HepG2 (cell line): Measurements from ENCODE around the gene MPZ. TPM values are rescaled to one million over a fixed set of nuclear protein-coding genes. Genes with fewer than 3 reads are reported as not detected.
"Not testable (repeated sequence)": the region's sequence is repeated elsewhere in the genome, so short reads cannot be mapped to it uniquely, and the experiment has no call there.

Source experiments
- ATAC-seq: fragments of 200-7000 bp; cut with Tn5 transposase; 3 replicates; pipeline ENCODE4 v1.9.1; 2020; ENCODE audit warnings: mild to moderate bottlenecking, moderate library complexity
- BruUV-seq: library from RNA; stranded (reverse); fragments of 400-500 nt; replicated peaks from 2 replicates; lab custom pipeline; 2021; lab: Mats Ljungman, UMichigan
- CTCF ChIA-PET: fragments of 300-600 bp; formaldehyde crosslinking; extraction: SDS; loops from one replicate; lab custom pipeline; 2021; ENCODE audit warnings: low total read pairs, inconsistent platforms, low intra/inter-chr PET ratio; lab: Yijun Ruan, JAX
- POLR2A ChIA-PET: fragments of 350-600 bp; sonication (Branson Sonifier 250); formaldehyde crosslinking; loops from one replicate; lab custom pipeline; 2020; ENCODE audit warnings: antibody characterized with exemption, inconsistent platforms; lab: Yijun Ruan, JAX
- DNase-seq: peaks from one replicate; pipeline ENCODE4 v3.0.0-alpha.2; 2015; ENCODE audit warnings: low spot score
- FAIRE-seq: peaks from 3 replicates; lab custom pipeline; 2011; peaks lifted over from hg19 to GRCh38; lab: Jason Lieb, UNC
- H2AFZ ChIP-seq: one replicate; pipeline ENCODE4 v1.6.1; 2011; ENCODE audit warnings: low read length, inconsistent platforms
- H3K27ac ChIP-seq: fragments of 300-600 bp; 3 replicates; pipeline ENCODE4 v1.8.0; 2011; ENCODE audit warnings: mixed run types, mild to moderate bottlenecking, mixed read lengths, low read length, inconsistent platforms; ENCODE audit not compliant: insufficient read depth; ENCODE audit errors: extremely low read length
- H3K27me3 ChIP-seq, 2 experiments: fragments of 200-600 bp in 1 of 2; 2 replicates in 1 of 2; 3 replicates in 1 of 2; pipeline versions ENCODE4 v1.6.0 to v1.8.0; 2011; ENCODE audit warnings: low read length in 2 of 2, mild to moderate bottlenecking in 2 of 2, moderate library complexity in 2 of 2, inconsistent platforms in 1 of 2; ENCODE audit not compliant: insufficient read depth in 2 of 2, control insufficient read depth in 1 of 2
- H3K36me3 ChIP-seq, 2 experiments: fragments of 200-600 bp in 1 of 2; replicated peaks in 1 of 2; 2 replicates in 1 of 2; 3 replicates in 1 of 2; pipeline versions ENCODE4 v1.5.1 to v1.8.0; 2011; ENCODE audit warnings: low read length in 2 of 2, inconsistent platforms in 1 of 2; ENCODE audit not compliant: insufficient read depth in 2 of 2, control insufficient read depth in 1 of 2
- H3K4me1 ChIP-seq: 2 replicates; pipeline ENCODE4 v1.5.1; 2012; ENCODE audit warnings: low read length, inconsistent platforms; ENCODE audit not compliant: insufficient read depth
- H3K4me2 ChIP-seq: 2 replicates; pipeline ENCODE4 v1.6.0; 2011; ENCODE audit warnings: low read depth, low read length, inconsistent platforms
- H3K4me3 ChIP-seq, 3 experiments: fragments of 200-600 bp in 1 of 3; sonication (generic), shearing (Covaris generic) in 1 of 3; replicated peaks in 1 of 3; 2 replicates each; pipeline ENCODE4 v1.5.1; 2011 to 2016; ENCODE audit warnings: low read length in 3 of 3, inconsistent platforms in 2 of 3, low read depth in 2 of 3, mild to moderate bottlenecking in 2 of 3, control low read depth in 1 of 3, mixed read lengths in 1 of 3; ENCODE audit not compliant: insufficient read depth in 1 of 3
- H3K79me2 ChIP-seq: one replicate; pipeline ENCODE4 v1.6.1; 2011; ENCODE audit warnings: low read length, inconsistent platforms; ENCODE audit not compliant: insufficient read depth
- H3K9ac ChIP-seq: 2 replicates; pipeline ENCODE4 v1.6.0; 2011; ENCODE audit warnings: mild to moderate bottlenecking, low read depth, low read length, inconsistent platforms; ENCODE audit not compliant: insufficient read depth
- H3K9me3 ChIP-seq: 2 replicates; pipeline ENCODE4 v1.5.1; 2012; ENCODE audit warnings: mild to moderate bottlenecking, low read length
- H4K20me1 ChIP-seq: 2 replicates; pipeline ENCODE4 v1.6.0; 2011; ENCODE audit warnings: inconsistent platforms, mild to moderate bottlenecking, low read length, moderate library complexity; ENCODE audit not compliant: insufficient read depth
- GABPB1 ChIP-seq: IDR thresholded peaks from 2 replicates; pipeline ENCODE4 v1.6.1; 2016; ENCODE audit warnings: mild to moderate bottlenecking, missing genetic modification reagents, moderate library complexity, missing compliant biosample characterization
- HNRNPLL ChIP-seq: fragments of 200-400 bp; formaldehyde crosslinking; IDR thresholded peaks from 2 replicates; pipeline ENCODE4 v1.6.1; 2017; ENCODE audit warnings: mild to moderate bottlenecking, low read depth, low read length; ENCODE audit not compliant: poor library complexity, severe bottlenecking
- NFYB ChIP-seq: sonication (generic); formaldehyde crosslinking; IDR thresholded peaks from 2 replicates; pipeline ENCODE4 v1.4.0; 2020; ENCODE audit warnings: missing genetic modification reagents
- PBX2 ChIP-seq: IDR thresholded peaks from 2 replicates; pipeline ENCODE4 v1.6.1; 2016; ENCODE audit warnings: control low read depth
- SP2 ChIP-seq: sonication (generic); formaldehyde crosslinking; IDR thresholded peaks from 2 replicates; pipeline ENCODE4 v1.5.1; 2020; ENCODE audit warnings: mild to moderate bottlenecking, missing genetic modification reagents
- ZMYM4 ChIP-seq: sonication (generic); formaldehyde crosslinking; IDR thresholded peaks from 2 replicates; pipeline ENCODE4 v1.8.1; 2023; ENCODE audit warnings: mild to moderate bottlenecking, missing genetic modification reagents
- WGBS: methylation state at CpG from one replicate; pipeline ENCODE4 v1.1.6; 2017; ENCODE audit warnings: low lambda C conversion rate; 5-methylcytosine and 5-hydroxymethylcytosine counted together
- in situ Hi-C: cut with HindIII; loops from 2 replicates; pipeline ENCODE4 v1.10.0; 2017; ENCODE audit warnings: low pct_unique_long_range_greater_than_20kb; ENCODE audit not compliant: extremely low pct_ligation_motif_present
- intact Hi-C: fragments of 100-400 bp; cut with micrococcal nuclease; formaldehyde crosslinking; loops from one replicate; pipeline ENCODE4 v1.10.0; 2022; ENCODE audit not compliant: unreplicated experiment
- polyA plus RNA-seq, 8 experiments: library from polyadenylated mRNA; depleted of rRNA in 3 of 8; stranded (reverse) in 7 of 8; unstranded in 1 of 8; fragments of >200 nt; fragmentation: Illumina TruSeq in 4 of 8; extraction: Trizol in 4 of 8; gene quantifications; 2 replicates each; pipeline versions ENCODE4 v1.2.1 to v1.2.3, GENCODE V29; 2011 to 2016; ENCODE audit warnings: low read depth in 4 of 8, missing spikeins in 1 of 8, mixed read lengths in 1 of 8; ENCODE audit not compliant: insufficient read depth in 1 of 8
- total RNA-seq, 5 experiments: library from RNA; depleted of rRNA; stranded (reverse); fragments of >200 nt; fragmentation: Illumina TruSeq; extraction: Trizol; gene quantifications; 2 replicates each; pipeline ENCODE4 v1.2.3, GENCODE V29; 2016; ENCODE audit warnings: low read depth in 1 of 5

Gene MPZ
- total and polyA plus RNA-seq, 2 of the 13 experiments (the other 11 are each of a cell fraction or from before 2014, with no cell fraction given) = 18.3 to 24.6 TPM

GRCh38 chr1:161258439-161259344, 51.1 kb downstream of the MPZ start, which contains the start of gene PCP4L1 (continued):
- TF ChIP-seq NFYB (peak; percentile 66), GABPB1 (CRISPR knock-in tag) (peak; percentile 5; the same call in 1 of the 2 replicates), ZMYM4 (CRISPR knock-in tag) (0 out of 2 replicates have a peak, but pooled peaks have one; percentile 15), SP2 (CRISPR knock-in tag) (peak; percentile 61; the same call in 1 of the 2 replicates), PBX2 (CRISPR knock-in tag) (peak; percentile 78), HNRNPLL (peak; percentile 30)

GRCh38 chr1:161257109-161257508, 52.7 kb downstream of the MPZ start:
- in situ Hi-C loops, BruUV-seq, H3K36me3 ChIP-seq: not testable (repeated sequence)

More at GRCh38 chr1:161257109-161257508, 52.7 kb downstream of the MPZ start:
- H3K4me2 ChIP-seq, CTCF ChIA-PET, DNase-seq, H3K9ac ChIP-seq, H2AFZ ChIP-seq, H3K27ac ChIP-seq, H3K4me3 ChIP-seq, H3K79me2 ChIP-seq, intact Hi-C loops, POLR2A ChIA-PET, FAIRE-seq, H4K20me1 ChIP-seq, ATAC-seq: not testable (repeated sequence)
- peaks cover 51% of the 10 kb centered on the region for H3K4me1 ChIP-seq
- H3K27me3 ChIP-seq = peaks cover 0 to 16% of the 10 kb centered on the region in 2 experiments; a peak in 3 of 5 replicates
- 89% methylated on average over 4 of the region's 5 CpGs for WGBS
- H3K9me3 ChIP-seq = peaks cover 11% of the 10 kb centered on the region
